Measurements from ENCODE around the gene TADA2B.

The TADA2B gene

GRCh38 chr4:7043284-7044136, at the start of gene TADA2B:
Gene TADA2B, plus strand, starts transcription at chr4:7043372. Its CDS starts 208 bp downstream, at chr4:7043580.
- DNase-seq, result no peak

- DNase-seq, result no peak
Measured at GRCh38 chr4:6996481-6996880, 46.7 kb upstream of the TADA2B start.

GRCh38 chr4:6999172-7000086, 43.7 kb upstream of the TADA2B start:
- DNase-seq, result peak in 1 of 2 experiments; percentile 18

- no peak for DNase-seq
Measured at GRCh38 chr4:7000421-7001176, 42.6 kb upstream of the TADA2B start.

GRCh38 chr4:7001271-7001670, 41.9 kb upstream of the TADA2B start:
- no peak for DNase-seq

GRCh38 chr4:7002336-7002735, 40.8 kb upstream of the TADA2B start:
- DNase-seq, result no peak

- no peak for DNase-seq
Measured at GRCh38 chr4:7003176-7003878, 39.8 kb upstream of the TADA2B start.

- DNase-seq, result no peak
Measured at GRCh38 chr4:7003879-7004240, 39.3 kb upstream of the TADA2B start.

- no peak for DNase-seq
Measured at GRCh38 chr4:7004331-7004730, 38.8 kb upstream of the TADA2B start.

GRCh38 chr4:7005571-7005970, 37.6 kb upstream of the TADA2B start:
- DNase-seq, result no peak

GRCh38 chr4:7006411-7006810, 36.8 kb upstream of the TADA2B start:
- DNase-seq, result no peak

- no peak for DNase-seq
Measured at GRCh38 chr4:7007142-7007907, 35.8 kb upstream of the TADA2B start.

GRCh38 chr4:7007944-7008343, 35.2 kb upstream of the TADA2B start:
- no peak for DNase-seq

- DNase-seq, result no peak
Measured at GRCh38 chr4:7009564-7009963, 33.6 kb upstream of the TADA2B start.

GRCh38 chr4:7013175-7013574, 30.0 kb upstream of the TADA2B start:
- DNase-seq, result no peak

- no peak for DNase-seq
Measured at GRCh38 chr4:7014815-7015214, 28.4 kb upstream of the TADA2B start.

GRCh38 chr4:7015383-7016035, 27.7 kb upstream of the TADA2B start:
- no peak for DNase-seq

- DNase-seq, result no peak
Measured at GRCh38 chr4:7016086-7016485, 27.1 kb upstream of the TADA2B start.

- no peak for DNase-seq
Measured at GRCh38 chr4:7016512-7016911, 26.7 kb upstream of the TADA2B start.

GRCh38 chr4:7017446-7018048, 25.6 kb upstream of the TADA2B start:
- no peak for DNase-seq

- DNase-seq, result no peak
Measured at GRCh38 chr4:7018281-7018680, 24.9 kb upstream of the TADA2B start.

All from SHP77 (cell line).